ENCODE data around the gene ACOXL.

DNA sequence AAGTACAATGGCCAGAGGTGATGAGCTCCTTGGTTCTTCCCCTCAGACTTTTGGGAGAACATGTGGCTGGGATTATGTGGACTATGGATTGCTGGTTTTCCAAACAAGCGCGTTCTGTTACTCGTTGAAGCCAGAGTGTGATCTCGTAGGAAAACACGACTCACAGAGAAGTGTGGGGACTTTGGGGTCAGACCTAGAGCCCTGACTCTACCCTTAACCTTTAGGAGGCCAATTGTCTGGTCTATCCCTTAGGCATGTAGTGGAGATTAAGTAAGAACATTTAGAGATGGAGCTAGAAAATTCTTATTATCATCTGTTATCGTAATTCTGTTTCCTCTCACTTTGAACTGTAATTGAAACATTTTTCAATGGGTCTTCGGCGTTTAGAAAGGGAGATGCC lies 424.2 kb downstream of the ACOXL start:
- TF ChIP-seq, protein P1, sequence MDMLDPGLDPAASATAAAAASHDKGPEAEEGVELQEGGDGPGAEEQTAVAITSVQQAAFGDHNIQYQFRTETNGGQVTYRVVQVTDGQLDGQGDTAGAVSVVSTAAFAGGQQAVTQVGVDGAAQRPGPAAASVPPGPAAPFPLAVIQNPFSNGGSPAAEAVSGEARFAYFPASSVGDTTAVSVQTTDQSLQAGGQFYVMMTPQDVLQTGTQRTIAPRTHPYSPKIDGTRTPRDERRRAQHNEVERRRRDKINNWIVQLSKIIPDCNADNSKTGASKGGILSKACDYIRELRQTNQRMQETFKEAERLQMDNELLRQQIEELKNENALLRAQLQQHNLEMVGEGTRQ (IDR thresholded peaks at IDR 0.05; ENCODE audit: low read length): no peak
- TF ChIP-seq KDM1A (IDR thresholded peaks at IDR 0.05; ENCODE audit: borderline replicate concordance, low read length): no peak
